Stimulated activated CD4-positive, alpha-beta T cell treated with anti-CD3 and anti-CD28 coated beads, Interleukin-12 subunit alpha, Interleukin-12 subunit beta, amount 100 ng/mL, for 48 hours (primary cell): ENCODE data around the gene SLC7A8.
A peak's percentile ranks its signal among the peaks of the same experiment; 100 is the strongest.

ENCODE experiments used
- DNase-seq, 3 donors: peaks; one replicate each; pipeline ENCODE4 v3.0.0-alpha.2; 2020; ENCODE audit warnings: low read depth in 2 of 3, low spot score in 1 of 3

Gene SLC7A8

GRCh38 chr14:23159532-23159931 is 23.9 kb downstream of the SLC7A8 start:
- DNase-seq: no peak

DNA sequence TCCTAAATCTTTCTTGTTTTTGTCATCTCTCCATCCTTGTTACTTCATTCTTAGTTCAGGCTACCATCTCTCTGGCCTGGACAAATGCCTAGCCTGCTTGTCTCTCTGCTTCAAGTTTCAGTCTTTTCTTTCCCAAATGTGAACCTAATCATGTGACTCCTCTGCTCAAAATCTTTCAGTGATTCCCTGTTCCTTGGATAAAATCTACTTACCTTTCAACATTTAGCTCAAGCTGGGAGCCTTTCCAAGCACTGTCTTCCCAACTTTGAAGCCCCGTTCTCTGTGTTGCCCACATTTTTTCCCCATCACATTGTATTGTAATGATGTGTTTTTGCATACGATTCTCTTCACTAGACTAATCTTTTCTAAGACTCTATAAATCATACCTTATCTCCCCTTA is 24.7 kb downstream of the SLC7A8 start:
- no peak for DNase-seq

- DNase-seq: no peak
Measured at GRCh38 chr14:23154964-23155587, 28.4 kb downstream of the SLC7A8 start.

- DNase-seq: peak in 1 of 3 donors; percentile 3
Measured at GRCh38 chr14:23153851-23154796, 29.3 kb downstream of the SLC7A8 start.

- no peak for DNase-seq
Measured at GRCh38 chr14:23151342-23151741, 32.1 kb downstream of the SLC7A8 start.

GRCh38 chr14:23149745-23150144 is 33.7 kb downstream of the SLC7A8 start:
- DNase-seq: no peak

DNA sequence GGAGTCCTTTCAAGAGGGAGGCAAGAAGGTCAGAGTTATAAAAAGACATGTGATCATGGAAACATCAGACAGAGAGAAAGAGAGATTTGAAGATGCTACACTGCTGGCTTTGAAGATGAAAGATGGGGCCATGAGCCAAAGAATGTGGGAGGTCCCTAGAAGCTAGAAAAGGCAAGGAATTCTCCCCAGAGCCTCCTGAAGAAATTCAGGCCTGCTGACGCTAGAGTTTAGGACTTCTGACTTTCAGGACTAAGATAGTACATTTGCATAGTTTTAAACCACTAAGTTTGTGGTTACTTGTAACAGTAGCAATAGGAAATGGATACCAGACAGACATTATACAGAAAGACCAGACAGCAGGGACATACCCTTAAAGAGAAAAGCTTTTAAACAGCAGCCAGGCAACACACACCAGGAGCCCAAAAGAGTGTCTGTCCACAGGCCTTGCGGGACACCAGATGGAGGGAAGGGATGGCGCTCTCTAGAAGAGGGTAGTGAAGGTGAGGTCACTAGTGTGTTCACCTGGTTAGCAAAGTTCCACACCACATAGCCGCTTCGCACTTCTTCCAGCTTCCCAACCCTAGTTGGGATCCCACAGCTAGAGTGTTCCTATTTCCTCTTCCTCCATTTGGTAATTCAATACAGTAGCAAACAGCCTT is 34.7 kb downstream of the SLC7A8 start:
- no peak for DNase-seq

GRCh38 chr14:23147676-23148075 is 35.8 kb downstream of the SLC7A8 start:
- DNase-seq: no peak

DNA sequence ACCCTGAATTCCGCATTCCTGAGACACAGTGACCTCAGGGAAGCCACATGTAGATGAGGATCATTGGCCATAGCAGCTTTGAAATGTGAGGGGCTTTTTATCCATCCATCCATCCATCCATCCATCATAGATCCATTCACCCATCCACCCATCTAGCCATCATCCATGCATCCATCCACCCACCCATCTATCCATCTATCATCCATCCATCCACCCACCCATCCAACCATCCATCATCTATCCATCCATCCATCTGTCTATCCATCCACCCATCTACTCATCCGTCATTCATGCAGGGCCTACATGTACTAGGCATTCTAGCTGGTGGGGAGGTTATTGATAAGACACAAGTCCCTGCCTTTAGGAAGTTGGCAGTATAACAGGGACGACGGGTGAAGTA is 36.5 kb downstream of the SLC7A8 start:
- DNase-seq: no peak

DNA sequence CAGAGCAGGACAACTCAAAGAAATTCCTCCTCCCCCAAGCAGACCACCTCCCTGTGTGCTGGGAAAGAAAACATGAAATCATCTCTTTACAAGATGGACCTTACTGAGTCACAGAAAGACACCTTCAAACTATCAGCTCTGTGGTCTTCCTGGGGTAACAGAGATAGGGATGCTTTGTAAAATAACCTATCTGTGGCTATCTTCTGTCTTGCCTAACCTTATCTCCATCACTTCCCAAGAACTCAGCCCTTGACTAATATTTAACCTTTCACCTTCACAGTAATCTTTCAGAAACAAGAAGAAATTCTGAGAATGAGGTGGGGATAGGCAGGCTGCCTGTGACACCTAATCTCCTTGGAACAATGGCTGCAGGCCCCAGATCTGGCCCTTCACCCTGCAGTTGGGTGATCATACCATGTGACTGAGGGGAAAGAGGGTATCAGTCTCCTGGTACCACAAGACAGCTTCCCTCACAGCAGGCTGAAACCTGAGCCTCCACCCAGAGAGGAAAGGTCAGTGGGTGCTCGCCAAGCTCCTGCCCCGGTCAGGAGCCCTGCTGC is 37.0 kb downstream of the SLC7A8 start:
- DNase-seq: no peak

DNA sequence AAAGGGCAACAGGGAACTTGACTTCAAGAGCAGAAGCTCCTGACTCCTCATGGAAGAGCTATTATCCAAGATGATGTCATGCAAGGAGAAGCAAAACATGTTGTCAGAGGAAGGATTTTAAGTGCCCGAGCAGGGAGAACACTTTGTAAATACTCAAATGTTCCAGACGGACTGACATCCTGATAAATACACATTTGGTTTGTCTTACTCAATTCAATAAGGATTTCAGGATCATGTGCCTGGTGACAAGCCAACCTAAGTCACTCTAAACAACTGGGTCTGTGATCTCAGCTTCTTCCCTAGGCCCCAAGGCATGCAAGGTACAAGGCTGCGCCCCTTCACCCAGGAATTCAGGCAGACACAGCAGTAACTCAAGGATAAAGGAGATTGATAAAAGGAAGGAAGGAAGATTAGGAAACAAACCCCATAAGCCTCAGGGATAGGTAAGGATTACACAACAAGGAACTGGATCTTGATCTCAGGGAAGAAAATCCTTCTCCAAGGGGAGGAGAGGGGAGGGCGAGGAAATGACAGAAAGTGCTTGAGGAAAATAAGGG is 37.6 kb downstream of the SLC7A8 start:
- no peak for DNase-seq

GRCh38 chr14:23143911-23144310 is 39.5 kb downstream of the SLC7A8 start:
- DNase-seq: no peak

GRCh38 chr14:23142826-23143225 is 40.6 kb downstream of the SLC7A8 start:
- DNase-seq: no peak

GRCh38 chr14:23141706-23142444 is 41.6 kb downstream of the SLC7A8 start:
- no peak for DNase-seq

DNA sequence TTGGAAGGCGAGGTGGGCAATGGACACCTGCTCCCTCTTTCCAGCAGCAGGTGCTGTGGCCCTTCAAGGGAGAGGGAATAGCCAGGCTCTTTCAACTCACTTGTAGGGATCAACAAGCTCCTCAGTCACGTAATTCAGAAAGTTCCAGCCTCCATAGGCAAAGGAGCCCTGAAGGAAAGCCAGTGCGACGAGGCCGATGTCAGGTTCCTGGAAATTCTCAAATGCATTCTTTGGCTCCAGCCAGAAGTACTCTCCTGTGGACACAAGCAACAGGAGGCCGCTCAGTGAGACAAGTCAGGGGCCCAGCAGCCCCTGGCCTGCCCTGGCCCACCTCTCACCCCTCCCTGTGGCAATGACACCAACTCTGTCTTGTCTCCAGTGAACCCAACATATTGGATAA is 43.1 kb downstream of the SLC7A8 start:
- no peak for DNase-seq

GRCh38 chr14:23139874-23140273 is 43.6 kb downstream of the SLC7A8 start:
- DNase-seq: no peak

DNA sequence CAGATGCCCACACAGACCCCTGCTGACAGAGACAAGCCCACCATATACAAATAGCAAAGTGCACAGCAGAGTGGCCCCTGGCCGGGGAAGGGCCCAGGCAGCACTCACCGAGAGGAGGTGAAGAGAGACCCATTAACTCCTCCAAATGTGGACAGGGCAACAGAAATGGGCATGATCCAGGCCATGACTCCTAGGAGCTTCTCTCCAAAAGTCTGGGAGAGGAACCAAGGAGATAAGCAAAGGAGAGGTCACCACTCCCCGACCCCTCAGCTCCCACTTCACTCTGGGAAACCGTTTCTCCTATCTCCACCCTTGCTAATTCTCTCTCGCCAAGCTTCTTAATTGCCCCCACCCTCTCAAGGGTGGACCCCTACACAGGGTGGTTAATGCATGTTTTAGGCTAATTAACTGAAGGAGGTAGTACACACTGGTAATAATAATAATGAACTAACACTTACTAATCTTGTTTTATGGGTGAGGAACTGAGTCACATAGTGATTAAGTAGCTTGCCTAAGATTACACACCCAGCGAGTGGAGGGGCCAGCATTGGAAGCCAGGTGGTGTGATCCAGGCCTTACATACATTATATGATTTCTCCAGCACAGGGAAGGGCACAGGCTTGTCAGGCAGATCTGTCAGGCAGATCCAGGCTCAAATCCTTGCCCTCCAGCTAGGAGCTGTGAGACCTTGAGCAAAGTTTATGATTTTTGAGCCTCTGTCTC is 45.5 kb downstream of the SLC7A8 start:
- no peak for DNase-seq

DNA sequence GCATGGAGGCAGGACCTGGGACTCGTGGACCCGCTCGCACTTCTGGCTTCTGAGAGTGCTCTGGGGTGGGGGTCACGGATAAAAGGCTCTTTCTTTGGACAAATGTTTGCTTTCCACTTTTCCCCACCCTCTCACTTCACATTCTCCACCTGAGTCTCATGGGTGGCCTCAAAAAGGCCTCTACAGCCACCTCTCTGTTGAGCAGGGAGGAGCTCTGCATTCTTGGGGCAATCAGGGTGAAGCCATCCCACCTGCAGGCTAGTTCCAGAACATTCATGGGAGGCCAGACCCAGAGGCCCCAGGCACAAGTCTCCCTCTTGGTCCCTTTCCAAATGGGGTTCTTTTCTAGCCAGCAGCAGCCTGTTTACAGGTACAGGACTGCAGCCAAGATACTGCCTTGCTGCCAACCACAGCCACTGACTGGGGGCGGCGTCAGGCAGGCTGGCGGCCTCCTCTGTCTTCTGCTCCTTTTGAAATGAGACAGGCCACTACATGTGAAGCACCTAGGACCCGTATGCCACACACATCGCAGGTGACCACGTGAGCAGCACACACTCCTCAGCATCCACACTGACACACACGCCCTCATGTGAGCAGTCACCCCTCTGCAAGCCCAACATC is 46.2 kb downstream of the SLC7A8 start:
- no peak for DNase-seq

DNA sequence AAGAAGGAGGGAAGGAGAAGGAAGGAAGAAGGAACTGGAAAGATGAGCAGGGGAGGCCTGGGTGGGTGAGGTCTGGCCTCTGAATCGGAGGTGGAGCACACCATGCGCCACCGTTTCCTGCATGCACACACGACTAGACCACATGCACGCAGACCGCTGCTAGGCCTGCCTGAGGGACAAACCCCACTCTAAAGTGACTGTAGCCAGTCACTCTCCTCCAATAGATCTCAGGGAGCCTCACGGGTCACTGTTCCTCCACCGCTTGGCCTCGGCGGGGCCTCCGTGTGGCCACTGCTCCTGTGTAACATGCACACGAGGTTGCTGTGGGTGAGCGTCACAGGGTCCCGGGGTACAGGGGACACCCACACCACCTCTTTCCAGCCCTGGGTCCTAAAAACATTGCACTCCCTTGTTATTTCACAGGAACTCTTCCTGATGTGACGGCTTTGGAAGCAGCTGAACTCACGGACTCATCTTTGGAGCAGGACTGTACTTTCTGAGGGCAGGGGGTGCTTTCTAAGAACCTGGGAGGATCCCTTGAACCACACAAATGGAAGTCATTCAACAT is 46.8 kb downstream of the SLC7A8 start:
- DNase-seq: no peak
